Measurements from ENCODE around the gene EIF4E. TPM values are rescaled to one million over a fixed set of nuclear protein-coding genes. Genes with fewer than 3 reads are reported as not detected.
"Not testable (repeated sequence)": the region's sequence is repeated elsewhere in the genome, so short reads cannot be mapped to it uniquely, and the experiment has no call there.

The EIF4E gene
- polyA plus RNA-seq, 1 donor (not counting 4 experiments of a cell fraction or from before 2014, with no cell fraction given), result 150 TPM

- H3K27me3 ChIP-seq (ENCODE audit: control insufficient read depth, extremely low read depth, insufficient read depth, low read length), result no peaks in the 10 kb centered on the region
- H2AFZ ChIP-seq (ENCODE audit: control insufficient read depth, low read length), result no peak overlapping the region
- peaks cover 12% of the 10 kb centered on the region for H3K4me1 ChIP-seq (ENCODE audit: control insufficient read depth, extremely low read depth, insufficient read depth, low read length)
- no peaks in the 10 kb centered on the region for H3K9me3 ChIP-seq (ENCODE audit: control insufficient read depth, low read depth, low read length)
- no peaks in the 10 kb centered on the region for H3K9me1 ChIP-seq (ENCODE audit: control insufficient read depth, extremely low read depth, insufficient read depth, low read length)
- peaks cover 2 to 12% of the 10 kb centered on the region in 2 experiments for H3K36me3 ChIP-seq (ENCODE audit: control insufficient read depth in 2 of 2, extremely low read depth in 1 of 2, insufficient read depth in 2 of 2, low read length in 2 of 2)
- dilution Hi-C loops (cut with MboI; ENCODE audit: extremely low pct_ligation_motif_present, low sequenced_read_pairs), result no loop called here
- H4K20me1 ChIP-seq (ENCODE audit: control insufficient read depth, extremely low read depth, insufficient read depth, low read length), result peaks cover 3% of the 10 kb centered on the region
- no peak for TF ChIP-seq EZH2 (IDR thresholded peaks at IDR 0.05; ENCODE audit: low read length)
- TF ChIP-seq, protein P1, sequence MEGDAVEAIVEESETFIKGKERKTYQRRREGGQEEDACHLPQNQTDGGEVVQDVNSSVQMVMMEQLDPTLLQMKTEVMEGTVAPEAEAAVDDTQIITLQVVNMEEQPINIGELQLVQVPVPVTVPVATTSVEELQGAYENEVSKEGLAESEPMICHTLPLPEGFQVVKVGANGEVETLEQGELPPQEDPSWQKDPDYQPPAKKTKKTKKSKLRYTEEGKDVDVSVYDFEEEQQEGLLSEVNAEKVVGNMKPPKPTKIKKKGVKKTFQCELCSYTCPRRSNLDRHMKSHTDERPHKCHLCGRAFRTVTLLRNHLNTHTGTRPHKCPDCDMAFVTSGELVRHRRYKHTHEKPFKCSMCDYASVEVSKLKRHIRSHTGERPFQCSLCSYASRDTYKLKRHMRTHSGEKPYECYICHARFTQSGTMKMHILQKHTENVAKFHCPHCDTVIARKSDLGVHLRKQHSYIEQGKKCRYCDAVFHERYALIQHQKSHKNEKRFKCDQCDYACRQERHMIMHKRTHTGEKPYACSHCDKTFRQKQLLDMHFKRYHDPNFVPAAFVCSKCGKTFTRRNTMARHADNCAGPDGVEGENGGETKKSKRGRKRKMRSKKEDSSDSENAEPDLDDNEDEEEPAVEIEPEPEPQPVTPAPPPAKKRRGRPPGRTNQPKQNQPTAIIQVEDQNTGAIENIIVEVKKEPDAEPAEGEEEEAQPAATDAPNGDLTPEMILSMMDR (optimal IDR thresholded peaks at IDR 0.05 in 1 of 3, IDR thresholded peaks at IDR 0.05 in 1 of 3, conservative IDR thresholded peaks at IDR 0.05 in 1 of 3; ENCODE audit: extremely low read depth in 1 of 3, insufficient read depth in 2 of 3, low read length in 3 of 3), result no peak
- H3K4me2 ChIP-seq (ENCODE audit: control insufficient read depth, extremely low read depth, insufficient read depth, low read depth, low read length), result no peak overlapping the region
- no peak overlapping the region for H3K4me3 ChIP-seq (ENCODE audit: control insufficient read depth in 2 of 3, extremely low read depth in 1 of 3, insufficient read depth in 2 of 3, low read depth in 1 of 3, low read length in 3 of 3)
- H3K27ac ChIP-seq (ENCODE audit: control insufficient read depth, insufficient read depth, low read length), result no peak overlapping the region
- FAIRE-seq, result no peak
- H3K9ac ChIP-seq (ENCODE audit: control insufficient read depth, extremely low read depth, insufficient read depth, low read length), result no peak overlapping the region
- DNase-seq (ENCODE audit: low read depth, low spot score), result no peak
- H3K79me2 ChIP-seq (ENCODE audit: control insufficient read depth, insufficient read depth, low read length), result peaks cover 23% of the 10 kb centered on the region
Observed at GRCh38 chr4:98887145-98887544, 41.8 kb downstream of the EIF4E start.

- H2AFZ ChIP-seq (ENCODE audit: control insufficient read depth, low read length); FAIRE-seq; H3K9me3 ChIP-seq (ENCODE audit: control insufficient read depth, low read depth, low read length); H3K9me1 ChIP-seq (ENCODE audit: control insufficient read depth, extremely low read depth, insufficient read depth, low read length); H3K27me3 ChIP-seq (ENCODE audit: control insufficient read depth, extremely low read depth, insufficient read depth, low read length); dilution Hi-C loops (cut with MboI; ENCODE audit: extremely low pct_ligation_motif_present, low sequenced_read_pairs); H4K20me1 ChIP-seq (ENCODE audit: control insufficient read depth, extremely low read depth, insufficient read depth, low read length); H3K4me3 ChIP-seq (ENCODE audit: control insufficient read depth in 2 of 3, extremely low read depth in 1 of 3, insufficient read depth in 2 of 3, low read depth in 1 of 3, low read length in 3 of 3); H3K4me2 ChIP-seq (ENCODE audit: control insufficient read depth, extremely low read depth, insufficient read depth, low read depth, low read length); H3K27ac ChIP-seq (ENCODE audit: control insufficient read depth, insufficient read depth, low read length); DNase-seq (ENCODE audit: low read depth, low spot score); H3K9ac ChIP-seq (ENCODE audit: control insufficient read depth, extremely low read depth, insufficient read depth, low read length): not testable (repeated sequence)
- H3K36me3 ChIP-seq (ENCODE audit: control insufficient read depth in 2 of 2, extremely low read depth in 1 of 2, insufficient read depth in 2 of 2, low read length in 2 of 2), result peaks cover 2 to 12% of the 10 kb centered on the region in 2 experiments
- H3K79me2 ChIP-seq (ENCODE audit: control insufficient read depth, insufficient read depth, low read length), result peaks cover 18% of the 10 kb centered on the region
- peaks cover 12% of the 10 kb centered on the region for H3K4me1 ChIP-seq (ENCODE audit: control insufficient read depth, extremely low read depth, insufficient read depth, low read length)
Observed at GRCh38 chr4:98886382-98886781, 42.6 kb downstream of the EIF4E start.

DNA sequence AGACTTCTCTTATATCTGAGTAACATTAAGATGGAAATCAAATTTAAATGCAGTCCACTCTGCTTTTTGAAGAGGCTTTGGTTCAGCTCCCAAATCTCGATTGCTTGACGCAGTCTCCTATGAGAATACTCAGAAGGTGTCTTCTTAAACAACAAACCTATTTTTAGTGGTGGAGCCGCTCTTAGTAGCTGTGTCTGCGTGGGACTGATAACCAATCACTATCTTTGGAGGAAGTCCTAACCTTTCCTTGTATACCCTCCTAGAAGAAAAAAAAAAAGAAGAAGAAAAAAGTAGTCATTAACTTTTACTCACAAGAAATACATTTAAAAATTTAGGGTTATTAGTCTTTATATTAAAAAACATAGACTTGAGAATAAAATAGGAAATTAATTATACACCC lies 48.0 kb downstream of the EIF4E start:
- H3K9me1 ChIP-seq (ENCODE audit: control insufficient read depth, extremely low read depth, insufficient read depth, low read length); FAIRE-seq; H3K9me3 ChIP-seq (ENCODE audit: control insufficient read depth, low read depth, low read length); H4K20me1 ChIP-seq (ENCODE audit: control insufficient read depth, extremely low read depth, insufficient read depth, low read length); H3K27ac ChIP-seq (ENCODE audit: control insufficient read depth, insufficient read depth, low read length); H3K4me1 ChIP-seq (ENCODE audit: control insufficient read depth, extremely low read depth, insufficient read depth, low read length); DNase-seq (ENCODE audit: low read depth, low spot score); H3K4me2 ChIP-seq (ENCODE audit: control insufficient read depth, extremely low read depth, insufficient read depth, low read depth, low read length); H3K27me3 ChIP-seq (ENCODE audit: control insufficient read depth, extremely low read depth, insufficient read depth, low read length); dilution Hi-C loops (cut with MboI; ENCODE audit: extremely low pct_ligation_motif_present, low sequenced_read_pairs); H3K9ac ChIP-seq (ENCODE audit: control insufficient read depth, extremely low read depth, insufficient read depth, low read length); H3K36me3 ChIP-seq (ENCODE audit: control insufficient read depth in 2 of 2, extremely low read depth in 1 of 2, insufficient read depth in 2 of 2, low read length in 2 of 2); H3K4me3 ChIP-seq (ENCODE audit: control insufficient read depth in 2 of 3, extremely low read depth in 1 of 3, insufficient read depth in 2 of 3, low read depth in 1 of 3, low read length in 3 of 3); H3K79me2 ChIP-seq (ENCODE audit: control insufficient read depth, insufficient read depth, low read length); H2AFZ ChIP-seq (ENCODE audit: control insufficient read depth, low read length): not testable (repeated sequence)
